HEK293T (cell line): ENCODE data around the gene CLEC1A.
A peak's percentile ranks its signal among the peaks of the same experiment; 100 is the strongest.

Experiments
- CTCF ChIA-PET: fragments of 350-600 bp; formaldehyde crosslinking; extraction: SDS; loops from one replicate; lab custom pipeline; 2021; ENCODE audit warnings: antibody characterized with exemption, inconsistent platforms; lab: Yijun Ruan, JAX
- POLR2A ChIA-PET: fragments of 350-600 bp; formaldehyde crosslinking; extraction: SDS; loops from one replicate; lab custom pipeline; 2020; ENCODE audit warnings: antibody characterized with exemption, inconsistent platforms; lab: Yijun Ruan, JAX
- DNase-seq: peaks from one replicate; pipeline ENCODE4 v3.0.0; 2012; ENCODE audit warnings: mixed read lengths; ENCODE audit errors: extremely low spot score
- ARNT ChIP-seq: fragments of 450-650 bp; IDR thresholded peaks from 2 replicates; pipeline ENCODE4 v1.6.1; 2017; ENCODE audit warnings: mild to moderate bottlenecking
- BHLHE40 ChIP-seq: fragments of 450-650 bp; IDR thresholded peaks from 2 replicates; pipeline ENCODE4 v1.6.1; 2016; ENCODE audit warnings: mild to moderate bottlenecking, moderate library complexity, borderline replicate concordance
- CTBP1 ChIP-seq: fragments of 450-650 bp; IDR thresholded peaks from 2 replicates; pipeline ENCODE4 v1.6.1; 2016; ENCODE audit warnings: borderline replicate concordance
- ELF4 ChIP-seq: fragments of 450-650 bp; IDR thresholded peaks from 2 replicates; pipeline ENCODE4 v1.6.1; 2017; ENCODE audit warnings: antibody characterized with exemption
- FOXA1 ChIP-seq: fragments of 450-650 bp; IDR thresholded peaks from 2 replicates; pipeline ENCODE4 v1.6.1; 2016; ENCODE audit warnings: mild to moderate bottlenecking
- FOXK2 ChIP-seq: fragments of 450-650 bp; IDR thresholded peaks from 2 replicates; pipeline ENCODE4 v1.6.1; 2016; ENCODE audit warnings: mild to moderate bottlenecking
- FOXM1 ChIP-seq: fragments of 450-650 bp; IDR thresholded peaks from 2 replicates; pipeline ENCODE4 v1.6.1; 2017; ENCODE audit warnings: mild to moderate bottlenecking, borderline replicate concordance
- HDGF ChIP-seq: fragments of 450-650 bp; IDR thresholded peaks from 2 replicates; pipeline ENCODE4 v1.6.1; 2017; ENCODE audit warnings: antibody characterized with exemption, borderline replicate concordance
- L3MBTL2 ChIP-seq: fragments of 450-650 bp; conservative IDR thresholded peaks from 2 replicates; pipeline ENCODE4 v1.6.1; 2016; ENCODE audit warnings: mild to moderate bottlenecking
- LEF1 ChIP-seq: fragments of 450-650 bp; IDR thresholded peaks from 2 replicates; pipeline ENCODE4 v1.6.1; 2017; ENCODE audit warnings: mild to moderate bottlenecking, borderline replicate concordance
- NFRKB ChIP-seq: fragments of 450-650 bp; IDR thresholded peaks from 2 replicates; pipeline ENCODE4 v1.6.1; 2016; ENCODE audit warnings: mild to moderate bottlenecking, moderate library complexity
- SP1 ChIP-seq: fragments of 450-650 bp; IDR thresholded peaks from 2 replicates; pipeline ENCODE4 v1.6.1; 2017
- SUZ12 ChIP-seq: fragments of 450-650 bp; IDR thresholded peaks from 2 replicates; pipeline ENCODE4 v1.6.1; 2016; ENCODE audit warnings: mild to moderate bottlenecking
- TARDBP ChIP-seq: fragments of 450-650 bp; IDR thresholded peaks from 2 replicates; pipeline ENCODE4 v1.6.1; 2016
- ZNF384 ChIP-seq: fragments of 450-650 bp; IDR thresholded peaks from 2 replicates; pipeline ENCODE4 v1.6.1; 2016
- TF ChIP-seq, protein P1 (sequence below): fragments of 450-650 bp; IDR thresholded peaks from 2 replicates; pipeline ENCODE4 v1.6.1; 2016

CLEC1A gene

DNA sequence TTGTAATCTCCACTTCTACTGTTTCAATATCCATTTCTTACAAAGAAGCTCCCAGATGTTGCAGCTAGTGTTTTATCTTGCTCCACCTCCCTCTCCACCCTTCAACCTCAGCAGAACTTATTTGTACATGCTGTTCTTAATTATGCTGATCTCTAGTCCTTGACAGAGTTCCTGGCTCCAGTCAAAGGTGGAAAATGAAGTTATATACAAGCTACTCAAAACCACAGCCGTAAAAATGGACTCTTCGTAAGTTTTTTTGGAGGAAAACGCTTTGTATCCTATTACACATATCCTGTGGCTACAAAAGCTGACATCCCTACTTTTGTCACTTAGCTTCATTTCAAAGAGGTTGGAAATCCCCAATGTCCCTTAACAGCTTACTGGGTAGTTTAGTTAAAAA is 1.3 kb downstream of the CLEC1A start:
- no peak for DNase-seq
- CTCF ChIA-PET = interaction anchor here (0.6 kb wide), 2 partner anchors 19 to 37 kb away, joined by 3 read pairs; no protein-coding TSS in a partner anchor
- no peak for TF ChIP-seq ELF4
- no peak for TF ChIP-seq L3MBTL2
- POLR2A ChIA-PET = no interaction called here

DNA sequence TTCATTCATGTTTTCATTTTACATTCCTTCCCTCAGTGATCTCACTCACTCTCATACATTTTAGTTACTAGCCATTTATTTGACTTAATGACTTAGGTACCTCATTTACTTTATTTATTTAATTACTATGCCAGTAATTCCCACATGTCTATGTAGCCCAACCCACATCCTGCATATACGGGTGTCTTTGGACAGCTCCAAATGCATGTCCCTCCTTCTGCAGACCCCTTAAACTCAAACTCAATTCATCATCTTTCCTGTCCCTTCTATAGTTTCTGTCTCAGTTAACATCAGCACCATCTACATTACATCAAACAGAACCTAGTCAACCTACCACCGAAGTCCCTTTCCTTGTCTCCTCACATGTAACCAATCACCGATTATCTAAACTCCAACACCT is 2.8 kb downstream of the CLEC1A start:
- CTCF ChIA-PET = no interaction called here
- TF ChIP-seq L3MBTL2 = no peak
- TF ChIP-seq FOXA1 = no peak
- no peak for TF ChIP-seq LEF1
- TF ChIP-seq ARNT = no peak
- no peak for TF ChIP-seq ELF4
- TF ChIP-seq TARDBP = no peak
- TF ChIP-seq NFRKB = no peak
- no peak for TF ChIP-seq SP1
- no peak for TF ChIP-seq BHLHE40
- no peak for TF ChIP-seq CTBP1
- TF ChIP-seq SUZ12 = no peak
- no peak for TF ChIP-seq ZNF384
- TF ChIP-seq FOXM1 = no peak
- TF ChIP-seq, protein P1, sequence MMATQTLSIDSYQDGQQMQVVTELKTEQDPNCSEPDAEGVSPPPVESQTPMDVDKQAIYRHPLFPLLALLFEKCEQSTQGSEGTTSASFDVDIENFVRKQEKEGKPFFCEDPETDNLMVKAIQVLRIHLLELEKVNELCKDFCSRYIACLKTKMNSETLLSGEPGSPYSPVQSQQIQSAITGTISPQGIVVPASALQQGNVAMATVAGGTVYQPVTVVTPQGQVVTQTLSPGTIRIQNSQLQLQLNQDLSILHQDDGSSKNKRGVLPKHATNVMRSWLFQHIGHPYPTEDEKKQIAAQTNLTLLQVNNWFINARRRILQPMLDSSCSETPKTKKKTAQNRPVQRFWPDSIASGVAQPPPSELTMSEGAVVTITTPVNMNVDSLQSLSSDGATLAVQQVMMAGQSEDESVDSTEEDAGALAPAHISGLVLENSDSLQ = no peak
- no peak for TF ChIP-seq HDGF
- TF ChIP-seq FOXK2 = no peak
- DNase-seq = no peak
- POLR2A ChIA-PET = no interaction called here

DNA sequence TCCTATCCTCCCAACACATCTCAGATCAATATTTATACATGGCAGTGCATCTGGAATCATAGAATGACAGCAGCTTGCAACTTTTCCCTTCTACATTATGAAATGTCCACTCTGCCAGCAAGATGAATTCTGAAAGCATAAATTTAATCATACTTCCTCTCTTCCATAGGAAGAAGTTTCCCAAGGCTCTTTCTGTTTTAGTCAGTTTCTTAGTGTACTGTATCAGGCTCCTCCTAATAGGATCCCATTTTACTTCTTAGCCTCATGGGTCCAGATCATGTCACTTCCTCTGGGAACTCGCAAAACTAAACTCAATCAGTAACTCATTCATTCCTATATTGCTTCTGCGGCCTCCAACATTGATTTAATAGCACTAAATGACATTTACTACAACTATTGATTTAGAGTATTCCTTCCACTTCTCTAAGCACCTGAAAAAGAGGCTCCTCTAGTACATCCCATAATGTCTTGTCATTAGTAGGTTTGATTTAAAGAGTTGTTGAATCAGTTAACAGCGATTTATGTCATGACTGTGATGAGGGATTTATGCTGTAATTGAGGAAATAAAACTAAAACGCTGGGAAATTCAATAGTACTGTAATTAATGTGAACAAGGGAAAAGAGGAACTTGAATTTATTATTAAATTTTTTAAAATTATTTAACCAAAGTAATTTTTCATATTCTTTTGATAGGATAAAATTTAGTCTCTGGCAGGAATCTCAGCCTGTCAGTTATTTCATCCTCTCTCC is 4.0 kb downstream of the CLEC1A start:
- ChIA-PET POLR2A (no interaction called here), CTCF (interaction anchor here (0.6 kb wide), 1 partner anchor 49 kb away, joined by 3 read pairs; no protein-coding TSS in a partner anchor)
- DNase-seq = no peak
- no peak for TF ChIP-seq FOXM1
- no peak for TF ChIP-seq ZNF384
- TF ChIP-seq, protein P1 = peak; percentile 22; the same call in 1 of the 2 replicates

DNA sequence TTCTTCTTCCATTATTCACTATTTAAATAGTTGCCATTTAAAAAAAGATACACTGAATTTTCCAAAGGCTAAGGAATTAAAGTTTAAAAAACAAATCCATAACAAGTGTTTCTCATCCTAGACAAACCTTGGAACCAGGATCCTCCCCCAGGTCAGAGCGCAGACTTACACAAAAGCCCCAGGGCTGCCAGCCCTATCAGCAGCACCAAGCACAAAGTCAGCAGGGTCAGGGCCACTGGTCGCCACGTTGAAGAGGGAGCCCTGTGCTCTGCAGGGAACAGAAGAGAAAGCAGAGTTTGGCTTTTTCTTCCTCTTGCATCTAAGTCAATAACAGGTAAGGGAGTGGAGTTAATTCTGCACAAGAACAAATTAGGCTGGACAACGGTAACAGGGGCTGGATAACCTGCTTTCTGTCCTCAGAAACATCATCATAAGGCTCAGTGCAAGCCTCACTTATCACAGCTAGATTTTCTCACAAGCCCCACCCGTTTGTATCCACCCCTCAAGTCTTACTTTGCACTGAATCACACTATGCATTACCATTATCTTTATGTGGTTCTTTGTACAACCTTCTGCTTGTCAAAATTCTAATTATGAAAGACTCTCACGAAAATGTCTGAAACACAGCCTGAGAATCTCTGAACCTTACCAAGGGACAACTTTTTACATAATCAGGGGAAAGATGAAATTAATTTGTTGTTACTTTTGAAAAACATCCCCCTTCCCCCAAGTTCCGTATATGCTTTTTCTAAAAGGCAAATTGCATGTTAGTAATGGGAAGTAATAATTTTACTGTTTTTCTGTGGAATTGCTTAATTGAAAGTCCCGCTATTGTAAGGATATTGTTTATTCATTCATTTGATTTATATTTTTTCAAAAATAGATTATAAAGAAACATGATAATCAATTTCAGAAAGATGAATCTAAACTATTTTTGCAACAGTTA is 9.6 kb downstream of the CLEC1A start:
- DNase-seq = no peak
- POLR2A ChIA-PET = no interaction called here
- CTCF ChIA-PET = no interaction called here
- TF ChIP-seq BHLHE40 (no peak), ARNT (no peak), SP1 (no peak), SUZ12 (no peak), HDGF (no peak), CTBP1 (no peak), FOXM1 (no peak), ZNF384 (no peak)

DNA sequence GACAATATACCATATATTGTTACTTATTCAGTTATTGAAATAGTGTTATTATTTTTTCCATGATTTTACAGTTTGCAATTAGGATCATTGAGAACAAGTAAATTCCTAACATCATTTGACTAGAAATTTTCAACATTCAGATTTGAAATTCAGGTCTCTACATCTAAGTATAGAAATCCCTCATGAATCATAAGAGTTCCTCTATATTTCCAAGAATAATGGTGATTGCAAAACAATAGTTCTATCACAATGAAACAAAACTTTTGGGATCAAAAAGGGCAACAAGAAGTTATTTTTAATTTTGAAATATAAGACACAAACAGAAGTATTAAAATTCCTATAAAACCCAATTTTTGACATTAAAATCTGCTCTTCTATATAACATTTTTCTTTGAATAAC is 10.8 kb downstream of the CLEC1A start:
- TF ChIP-seq FOXM1 (no peak), CTBP1 (no peak), FOXK2 (no peak), TARDBP (no peak), SUZ12 (no peak), ELF4 (no peak), SP1 (no peak), BHLHE40 (no peak), ARNT (no peak), FOXA1 (no peak), HDGF (no peak), LEF1 (no peak), ZNF384 (no peak)
- TF ChIP-seq, protein P1 = no peak
- CTCF ChIA-PET = no interaction called here

DNA sequence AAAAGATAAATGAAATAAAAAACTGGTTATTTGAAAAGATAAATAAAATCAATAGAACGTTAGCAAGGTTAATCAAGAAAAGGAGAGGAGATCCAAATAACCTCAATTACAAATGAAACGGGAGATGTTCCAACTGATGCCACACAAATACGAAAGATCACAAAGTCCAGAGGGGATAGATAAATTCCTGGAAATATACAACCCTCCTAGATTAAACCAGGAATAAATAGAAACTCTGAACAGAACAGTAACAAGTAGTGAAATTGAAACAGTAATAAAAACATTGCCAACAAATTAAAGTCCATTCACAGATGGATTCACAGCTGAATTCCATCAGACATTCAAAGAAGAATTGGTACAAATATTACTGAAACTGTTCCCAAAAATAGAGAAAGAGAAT is 12.4 kb downstream of the CLEC1A start:
- ChIA-PET CTCF (no interaction called here), POLR2A (no interaction called here)
- no peak for DNase-seq
- TF ChIP-seq SP1 (no peak), ZNF384 (no peak), SUZ12 (no peak), ELF4 (no peak), CTBP1 (no peak), LEF1 (no peak), L3MBTL2 (no peak), TARDBP (no peak), ARNT (no peak), FOXK2 (no peak), HDGF (no peak), BHLHE40 (no peak)
- TF ChIP-seq, protein P1 = no peak

More for the DNA sequence above, 10.8 kb downstream of the CLEC1A start:
- no peak for DNase-seq
- POLR2A ChIA-PET = no interaction called here
